ENCODE measurements around the gene HYKK. TPM values are rescaled to one million over a fixed set of nuclear protein-coding genes. Genes with fewer than 3 reads are reported as not detected.

Gene HYKK
- total and polyA plus RNA-seq, 9 of the 15 experiments (the other 6 are each of a cell fraction or from before 2014, with no cell fraction given) = 1.9 to 6.1 (median 4.3) TPM

GRCh38 chr15:78541744-78542034 lies 34.3 kb downstream of the HYKK start:
- no peak for DNase-seq (ENCODE audit: extremely low read depth in 1 of 4, low spot score in 3 of 4)
- peak overlapping the region; percentile 96 for H3K4me2 ChIP-seq (ENCODE audit: insufficient read depth, low read length)
- peak overlapping the region in 1 of 2 experiments; percentile 98; a peak in 2 of 4 replicates for H3K9ac ChIP-seq (ENCODE audit: insufficient read depth in 1 of 2, low read depth in 2 of 2, low read length in 2 of 2)
- no peaks in the 10 kb centered on the region for H3K9me3 ChIP-seq (replicated peaks; ENCODE audit: control insufficient read depth, insufficient read depth, low read depth, low read length)
- no peaks in the 10 kb centered on the region for H3K27me3 ChIP-seq (ENCODE audit: control insufficient read depth in 2 of 2, insufficient read depth in 2 of 2, low read length in 2 of 2)
- ChIA-PET CTCF (ENCODE audit: low intra/inter-chr PET ratio) (no interaction called here), POLR2A (interaction anchor here (0.6 to 3.1 kb wide), 3 partner anchors 7 to 44 kb away, joined by 3 to 22 read pairs (median 12); no protein-coding TSS in a partner anchor)
- H3K4me1 ChIP-seq (replicated peaks in 1 of 2; ENCODE audit: control insufficient read depth in 2 of 2, insufficient read depth in 2 of 2, low read length in 2 of 2) = peaks cover 3% of the 10 kb centered on the region in 2 experiments; a peak in 2 of 5 replicates
- peaks cover 52% of the 10 kb centered on the region for H3K36me3 ChIP-seq (ENCODE audit: control insufficient read depth, insufficient read depth, low read length)
- no peak overlapping the region for H2AFZ ChIP-seq (ENCODE audit: low read depth, low read length)
- peaks cover 37% of the 10 kb centered on the region for H3K79me2 ChIP-seq (ENCODE audit: control insufficient read depth, insufficient read depth, low read length)
- ATAC-seq = no peak
- no TSS peak for BruUV-seq (replicated peaks)
- peak overlapping the region; percentile 79 for H3K4me3 ChIP-seq
- peak overlapping the region; percentile 97; the same call in 2 of the 3 replicates for H3K27ac ChIP-seq (ENCODE audit: extremely low read depth, low read depth, low read length)
- intact Hi-C loops (cut with micrococcal nuclease) = loop anchor here (5.0 kb wide), 1 partner anchor 34 kb away; the partner anchor contains the start of gene HYKK
- no peak for FAIRE-seq
- whole genome bisulfite sequencing (ENCODE audit: insufficient coverage, low coverage, missing lambda C conversion rate) = 5% methylated on average over 1 of the region's 1 CpG
- H3K9me1 ChIP-seq (ENCODE audit: control insufficient read depth, insufficient read depth, low read length) = no peaks in the 10 kb centered on the region
- H4K20me1 ChIP-seq (replicated peaks; ENCODE audit: control insufficient read depth, insufficient read depth, low read length) = no peaks in the 10 kb centered on the region
- in situ Hi-C loops (cut with MboI) = no loop called here
- no peak for TF ChIP-seq SRSF7 (optimal IDR thresholded peaks at IDR 0.05; ENCODE audit: low read depth, low read length)
- TF ChIP-seq CEBPB (tag; IDR thresholded peaks at IDR 0.05) = no peak
- TF ChIP-seq ZNF766 (CRISPR knock-in tag; conservative IDR thresholded peaks at IDR 0.05) = no peak
- TF ChIP-seq ZNF785 (CRISPR knock-in tag; IDR thresholded peaks at IDR 0.05) = no peak
- no peak for TF ChIP-seq MYC (IDR thresholded peaks at IDR 0.05; ENCODE audit: low read depth, low read length)
- TF ChIP-seq MYC (CRISPR knock-in tag; IDR thresholded peaks at IDR 0.05; ENCODE audit: borderline replicate concordance, low read depth) = no peak
- no peak for TF ChIP-seq ATF3 (IDR thresholded peaks at IDR 0.05)
- no peak for TF ChIP-seq ATF3 (CRISPR knock-in tag; conservative IDR thresholded peaks at IDR 0.05)
- 0 out of 2 replicates have a peak, but pooled peaks have one; percentile 46 for TF ChIP-seq POLR2H (tag; IDR thresholded peaks at IDR 0.05; ENCODE audit: low read depth)
- no peak for TF ChIP-seq ELF1 (tag; IDR thresholded peaks at IDR 0.05)
- TF ChIP-seq NCOA4 (IDR thresholded peaks at IDR 0.05; ENCODE audit: partially characterized antibody) = no peak
- no peak for TF ChIP-seq TSHZ1 (CRISPR knock-in tag; IDR thresholded peaks at IDR 0.05)
- TF ChIP-seq FOXO4 (CRISPR knock-in tag; IDR thresholded peaks at IDR 0.05) = no peak
- no peak for TF ChIP-seq PBX2 (CRISPR knock-in tag; IDR thresholded peaks at IDR 0.05; ENCODE audit: low read depth)
- TF ChIP-seq PBX2 (tag; conservative IDR thresholded peaks at IDR 0.05; ENCODE audit: low read depth) = no peak
